OCI-LY3 (cell line): Measurements from ENCODE around the gene KMO.

Experiments
- EZH2phosphoT487 ChIP-seq: fragments of 200-600 bp; shearing (Covaris generic); IDR thresholded peaks from 2 replicates; pipeline ENCODE4 v1.6.1; 2018; ENCODE audit warnings: antibody characterized with exemption, mixed run types, low read depth
- TF ChIP-seq, protein P1 (sequence below): fragments of 200-600, 300-600 bp; sonication (generic); IDR thresholded peaks from 2 replicates; pipeline ENCODE4 v1.5.1; 2014; ENCODE audit warnings: antibody characterized with exemption, low read length, low read depth

DNA sequence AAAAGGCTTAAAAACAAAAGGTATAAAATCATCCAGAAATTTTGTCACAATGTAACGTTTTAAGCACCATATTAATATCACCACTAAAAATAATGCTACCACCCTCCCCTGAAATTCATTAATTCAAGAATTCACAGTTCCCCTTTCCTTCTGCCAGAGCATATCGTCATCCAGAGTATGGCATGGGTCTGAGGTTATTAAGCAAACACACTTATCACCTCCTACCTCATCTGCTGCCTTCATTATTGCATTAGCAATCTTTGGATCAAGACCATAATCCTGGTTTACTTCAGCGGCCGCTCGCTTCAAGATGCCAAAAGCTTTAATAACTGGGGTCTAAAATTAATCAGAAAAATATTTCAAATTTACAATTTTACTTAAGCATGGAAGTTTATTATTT lies 18.8 kb upstream of the KMO start:
- TF ChIP-seq, protein P1, sequence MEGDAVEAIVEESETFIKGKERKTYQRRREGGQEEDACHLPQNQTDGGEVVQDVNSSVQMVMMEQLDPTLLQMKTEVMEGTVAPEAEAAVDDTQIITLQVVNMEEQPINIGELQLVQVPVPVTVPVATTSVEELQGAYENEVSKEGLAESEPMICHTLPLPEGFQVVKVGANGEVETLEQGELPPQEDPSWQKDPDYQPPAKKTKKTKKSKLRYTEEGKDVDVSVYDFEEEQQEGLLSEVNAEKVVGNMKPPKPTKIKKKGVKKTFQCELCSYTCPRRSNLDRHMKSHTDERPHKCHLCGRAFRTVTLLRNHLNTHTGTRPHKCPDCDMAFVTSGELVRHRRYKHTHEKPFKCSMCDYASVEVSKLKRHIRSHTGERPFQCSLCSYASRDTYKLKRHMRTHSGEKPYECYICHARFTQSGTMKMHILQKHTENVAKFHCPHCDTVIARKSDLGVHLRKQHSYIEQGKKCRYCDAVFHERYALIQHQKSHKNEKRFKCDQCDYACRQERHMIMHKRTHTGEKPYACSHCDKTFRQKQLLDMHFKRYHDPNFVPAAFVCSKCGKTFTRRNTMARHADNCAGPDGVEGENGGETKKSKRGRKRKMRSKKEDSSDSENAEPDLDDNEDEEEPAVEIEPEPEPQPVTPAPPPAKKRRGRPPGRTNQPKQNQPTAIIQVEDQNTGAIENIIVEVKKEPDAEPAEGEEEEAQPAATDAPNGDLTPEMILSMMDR, result no peak
- no peak for TF ChIP-seq EZH2phosphoT487
